Stomach (tissue), 9 donors: ENCODE data around the gene HYAL2. TPM values are rescaled to one million over a fixed set of nuclear protein-coding genes. Genes with fewer than 3 reads are reported as not detected.

Experiments used
- DNase-seq, 2 donors: peaks; one replicate each; pipeline versions ENCODE4 v3.0.0 to v3.0.0-alpha.2; 2013 to 2019
- H3K27ac ChIP-seq, 5 donors: fragments of 200-600 bp in 4 of 5; sonication (generic) in 4 of 5; one replicate each; pipeline ENCODE4 v1.5.1; 2013 to 2019; ENCODE audit warnings: mild to moderate bottlenecking in 1 of 5, moderate library complexity in 1 of 5
- H3K27me3 ChIP-seq, 3 donors: fragments of 200-600 bp; sonication (generic); one replicate each; pipeline ENCODE4 v1.5.1; 2017 to 2019; ENCODE audit warnings: mixed run types in 1 of 3
- H3K36me3 ChIP-seq, 4 donors: fragments of 200-600 bp; sonication (generic); 1 replicate in 3 of 4; 2 replicates in 1 of 4; pipeline ENCODE4 v1.5.1; 2016 to 2019
- H3K4me1 ChIP-seq, 4 donors: fragments of 200-600 bp; sonication (generic); one replicate each; pipeline ENCODE4 v1.5.1; 2016 to 2019
- H3K4me3 ChIP-seq, 4 donors: fragments of 200-600 bp; sonication (generic) in 3 of 4; one replicate each; pipeline ENCODE4 v1.5.1; 2016 to 2019; ENCODE audit warnings: mild to moderate bottlenecking in 1 of 4
- H3K9me3 ChIP-seq, 4 donors: fragments of 200-600 bp; sonication (generic); one replicate each; pipeline ENCODE4 v1.5.1; 2016 to 2019
- CTCF ChIP-seq, 7 experiments: fragments of 450-650 bp in 4 of 7; fragments of 200-600 bp in 3 of 7; sonication (generic) in 3 of 7; IDR thresholded peaks; one replicate each; pipeline ENCODE4 v1.5.1; 2016 to 2019; ENCODE audit warnings: antibody characterized with exemption in 7 of 7, control low read depth in 2 of 7, mild to moderate bottlenecking in 1 of 7
- EP300 ChIP-seq: sonication (generic); formaldehyde crosslinking; IDR thresholded peaks from one replicate; pipeline ENCODE4 v1.6.1; 2017; ENCODE audit warnings: antibody characterized with exemption
- POLR2A ChIP-seq, 4 donors: fragments of 450-650 bp; IDR thresholded peaks; one replicate each; pipeline ENCODE4 v1.6.1; 2016; ENCODE audit warnings: antibody characterized with exemption in 4 of 4, control low read depth in 2 of 4, mild to moderate bottlenecking in 1 of 4, moderate library complexity in 1 of 4
- POLR2AphosphoS5 ChIP-seq, 3 donors: sonication (generic); formaldehyde crosslinking; IDR thresholded peaks; one replicate each; pipeline ENCODE4 v1.6.1; 2016; ENCODE audit warnings: antibody characterized with exemption in 3 of 3
- WGBS, 5 donors: extraction: QIAGEN DNeasy Blood & Tissue Kit in 3 of 5; methylation state at CpG; one replicate each; pipeline versions ENCODE4 v1.1.5 to v1.1.7; 2013 to 2018; 5-methylcytosine and 5-hydroxymethylcytosine counted together
- intact Hi-C: fragments of 100-400 bp; cut with DNase I; formaldehyde crosslinking; loops from one replicate; pipeline ENCODE4 v1.15.1; 2023; ENCODE audit warnings: low total_unique reads
- polyA plus RNA-seq, 3 donors: library from polyadenylated mRNA; stranded (reverse); fragments of 200-250 nt; gene quantifications; one replicate each; pipeline ENCODE4 v1.2.3, GENCODE V29; 2013
- total RNA-seq, 5 donors: library from RNA; depleted of rRNA; stranded (reverse); fragments of >200 nt; gene quantifications; one replicate each; pipeline versions ENCODE4 v1.1.0 to v1.2.3, GENCODE V29; 2014 to 2016
- donor health status: healthy with polysubstance abuse.
- donor health status: Bipolar disorder and iron deficiency.
- donor health status: healthy.

HYAL2 gene
- total and polyA plus RNA-seq, 8 donors = 11.1 to 96.4 (median 28.6) TPM

GRCh38 chr3:50319181-50319893 lies 3.2 kb downstream of the HYAL2 start:
- peaks cover 66 to 92% (median 86%) of the 10 kb centered on the region in 4 donors for H3K4me1 ChIP-seq
- DNase-seq = no peak
- no peaks in the 10 kb centered on the region for H3K9me3 ChIP-seq
- TF ChIP-seq POLR2AphosphoS5 (IDR thresholded peaks at IDR 0.05) = no peak
- TF ChIP-seq POLR2A (IDR thresholded peaks at IDR 0.05) = no peak
- no peak for TF ChIP-seq EP300
- no peak for TF ChIP-seq CTCF (IDR thresholded peaks at IDR 0.05)
- H3K4me3 ChIP-seq = peak overlapping the region; percentile 13 to 88 (median 82)
- peaks cover 12 to 44% (median 40%) of the 10 kb centered on the region in 4 donors for H3K36me3 ChIP-seq
- no peaks in the 10 kb centered on the region for H3K27me3 ChIP-seq
- H3K27ac ChIP-seq = peak overlapping the region; percentile 25 to 95 (median 82)
- intact Hi-C loops = no loop called here
- 89 to 92% (median 90%) methylated on average over 15 to 16 of the region's 16 CpGs for WGBS, 5 donors

GRCh38 chr3:50318615-50319014 lies 3.9 kb downstream of the HYAL2 start:
- DNase-seq = no peak
- Histone ChIP-seq H3K36me3 (peaks cover 12 to 44% (median 40%) of the 10 kb centered on the region in 4 donors), H3K27me3 (no peaks in the 10 kb centered on the region), H3K27ac (peak overlapping the region; percentile 71 to 95 (median 82)), H3K4me3 (peak overlapping the region in 3 of 4 donors; percentile 13 to 88 (median 82)), H3K4me1 (peaks cover 67 to 92% (median 85%) of the 10 kb centered on the region in 4 donors), H3K9me3 (no peaks in the 10 kb centered on the region)
- TF ChIP-seq CTCF (IDR thresholded peaks at IDR 0.05) (no peak), POLR2A (IDR thresholded peaks at IDR 0.05) (no peak), POLR2AphosphoS5 (IDR thresholded peaks at IDR 0.05) (no peak), EP300 (no peak)
- WGBS, 5 donors = 72 to 85% (median 75%) methylated on average over 8 to 10 of the region's 10 CpGs
- intact Hi-C loops = no loop called here

- no peak for DNase-seq
- peak overlapping the region; percentile 71 to 95 (median 82) for H3K27ac ChIP-seq
- WGBS, 5 donors = 73 to 83% (median 76%) methylated on average over 7 to 11 of the region's 11 CpGs
- H3K36me3 ChIP-seq = peaks cover 12 to 44% (median 40%) of the 10 kb centered on the region in 4 donors
- intact Hi-C loops = no loop called here
- H3K4me1 ChIP-seq = peaks cover 67 to 88% (median 81%) of the 10 kb centered on the region in 4 donors
- H3K9me3 ChIP-seq = no peaks in the 10 kb centered on the region
- no peaks in the 10 kb centered on the region for H3K27me3 ChIP-seq
- TF ChIP-seq POLR2AphosphoS5 (IDR thresholded peaks at IDR 0.05) (no peak), EP300 (no peak)
- H3K4me3 ChIP-seq = peak overlapping the region in 3 of 4 donors; percentile 13 to 88 (median 82)
Observed at GRCh38 chr3:50318163-50318562, 4.4 kb downstream of the HYAL2 start.

- Histone ChIP-seq H3K4me1 (peaks cover 59 to 79% (median 74%) of the 10 kb centered on the region in 4 donors), H3K27me3 (no peaks in the 10 kb centered on the region), H3K36me3 (peaks cover 12 to 44% (median 40%) of the 10 kb centered on the region in 4 donors), H3K4me3 (peak overlapping the region in 1 of 4 donors; percentile 19), H3K9me3 (no peaks in the 10 kb centered on the region), H3K27ac (peak overlapping the region; percentile 80 to 95 (median 85))
- TF ChIP-seq POLR2AphosphoS5 (IDR thresholded peaks at IDR 0.05) = no peak
- no peak for TF ChIP-seq EP300
- no peak for TF ChIP-seq POLR2A (IDR thresholded peaks at IDR 0.05)
- DNase-seq = peak; percentile 70 to 72
- WGBS, 5 donors = 36 to 57% (median 49%) methylated on average over 5 to 6 of the region's 6 CpGs
- intact Hi-C loops = no loop called here
Observed at GRCh38 chr3:50317300-50317699, 5.2 kb downstream of the HYAL2 start.

GRCh38 chr3:50316657-50317242 lies 5.8 kb downstream of the HYAL2 start:
- intact Hi-C loops = no loop called here
- TF ChIP-seq EP300 (no peak), CTCF (IDR thresholded peaks at IDR 0.05) (no peak), POLR2AphosphoS5 (IDR thresholded peaks at IDR 0.05) (peak in 2 of 3 donors; percentile 74 to 77), POLR2A (IDR thresholded peaks at IDR 0.05) (peak in 1 of 4 donors; percentile 28)
- no peaks in the 10 kb centered on the region for H3K9me3 ChIP-seq
- H3K27me3 ChIP-seq = no peaks in the 10 kb centered on the region
- H3K4me1 ChIP-seq = peaks cover 54 to 74% (median 68%) of the 10 kb centered on the region in 4 donors
- peak overlapping the region; percentile 80 to 95 (median 85) for H3K27ac ChIP-seq
- 25 to 45% (median 31%) methylated on average over 8 to 9 of the region's 9 CpGs for WGBS, 5 donors
- peaks cover 12 to 48% (median 40%) of the 10 kb centered on the region in 4 donors for H3K36me3 ChIP-seq
- H3K4me3 ChIP-seq = peak overlapping the region in 1 of 4 donors; percentile 19
- DNase-seq = peak; percentile 87 to 94
